ENCODE results near the gene ENO1. TPM values are rescaled to one million over a fixed set of nuclear protein-coding genes. Genes with fewer than 3 reads are reported as not detected.
"Not testable (repeated sequence)": the region's sequence is repeated elsewhere in the genome, so short reads cannot be mapped to it uniquely, and the experiment has no call there.

The ENO1 gene
- total RNA-seq, 1 experiment from 2014 or later = 1,044 TPM

- H3K27ac ChIP-seq (ENCODE audit: low read length) = no peak overlapping the region
- no peaks in the 10 kb centered on the region for H3K79me2 ChIP-seq (ENCODE audit: low read length)
- no peaks in the 10 kb centered on the region for H4K20me1 ChIP-seq (ENCODE audit: insufficient read depth, low read depth, low read length)
- H3K27me3 ChIP-seq (ENCODE audit: low read length) = no peaks in the 10 kb centered on the region
- H3K9me3 ChIP-seq (ENCODE audit: low read length) = no peaks in the 10 kb centered on the region; the same call in 1 of the 2 replicates
- no peak overlapping the region for H3K9ac ChIP-seq (ENCODE audit: low read length)
- H3K4me3 ChIP-seq (ENCODE audit: low read length) = no peak overlapping the region
- no peaks in the 10 kb centered on the region for H3K4me1 ChIP-seq (ENCODE audit: low read length)
- DNase-seq = no peak
- no peak overlapping the region for H2AFZ ChIP-seq (ENCODE audit: low read length)
- no peak overlapping the region for H3K4me2 ChIP-seq (ENCODE audit: low read depth, low read length, poor library complexity, severe bottlenecking)
- no peaks in the 10 kb centered on the region for H3K36me3 ChIP-seq (ENCODE audit: insufficient read depth, low read length)
- no peaks in the 10 kb centered on the region for H3K9me2 ChIP-seq (replicated peaks; ENCODE audit: insufficient read depth, low read length)
Measured at GRCh38 chr1:8902765-8903164, 24.3 kb upstream of the ENO1 start.

GRCh38 chr1:8900684-8901083, 22.2 kb upstream of the ENO1 start:
- H2AFZ ChIP-seq (ENCODE audit: low read length); H3K9me2 ChIP-seq (replicated peaks; ENCODE audit: insufficient read depth, low read length); H4K20me1 ChIP-seq (ENCODE audit: insufficient read depth, low read depth, low read length); H3K9me3 ChIP-seq (ENCODE audit: low read length); H3K79me2 ChIP-seq (ENCODE audit: low read length); H3K4me3 ChIP-seq (ENCODE audit: low read length); DNase-seq; H3K9ac ChIP-seq (ENCODE audit: low read length); H3K27ac ChIP-seq (ENCODE audit: low read length); H3K4me1 ChIP-seq (ENCODE audit: low read length); H3K36me3 ChIP-seq (ENCODE audit: insufficient read depth, low read length); H3K4me2 ChIP-seq (ENCODE audit: low read depth, low read length, poor library complexity, severe bottlenecking); H3K27me3 ChIP-seq (ENCODE audit: low read length): not testable (repeated sequence)

- Histone ChIP-seq H3K27me3 (ENCODE audit: low read length) (no peaks in the 10 kb centered on the region), H3K27ac (ENCODE audit: low read length) (no peak overlapping the region), H3K79me2 (ENCODE audit: low read length) (no peaks in the 10 kb centered on the region), H3K4me3 (ENCODE audit: low read length) (no peak overlapping the region), H3K4me2 (ENCODE audit: low read depth, low read length, poor library complexity, severe bottlenecking) (no peak overlapping the region), H3K9ac (ENCODE audit: low read length) (no peak overlapping the region), H3K36me3 (ENCODE audit: insufficient read depth, low read length) (no peaks in the 10 kb centered on the region), H3K9me3 (ENCODE audit: low read length) (no peaks in the 10 kb centered on the region; the same call in 1 of the 2 replicates), H2AFZ (ENCODE audit: low read length) (no peak overlapping the region), H3K9me2 (replicated peaks; ENCODE audit: insufficient read depth, low read length) (no peaks in the 10 kb centered on the region), H4K20me1 (ENCODE audit: insufficient read depth, low read depth, low read length) (no peaks in the 10 kb centered on the region), H3K4me1 (ENCODE audit: low read length) (no peaks in the 10 kb centered on the region)
- DNase-seq = no peak
Measured at GRCh38 chr1:8899046-8899445, 20.6 kb upstream of the ENO1 start.

- H3K27ac ChIP-seq (ENCODE audit: low read length); H3K4me2 ChIP-seq (ENCODE audit: low read depth, low read length, poor library complexity, severe bottlenecking); H3K27me3 ChIP-seq (ENCODE audit: low read length); DNase-seq; H3K9ac ChIP-seq (ENCODE audit: low read length); H3K79me2 ChIP-seq (ENCODE audit: low read length); H4K20me1 ChIP-seq (ENCODE audit: insufficient read depth, low read depth, low read length); H3K4me3 ChIP-seq (ENCODE audit: low read length); H3K36me3 ChIP-seq (ENCODE audit: insufficient read depth, low read length); H2AFZ ChIP-seq (ENCODE audit: low read length); H3K4me1 ChIP-seq (ENCODE audit: low read length); H3K9me2 ChIP-seq (replicated peaks; ENCODE audit: insufficient read depth, low read length); H3K9me3 ChIP-seq (ENCODE audit: low read length): not testable (repeated sequence)
Measured at GRCh38 chr1:8898418-8898817, 19.9 kb upstream of the ENO1 start.

GRCh38 chr1:8897505-8897904, 19.0 kb upstream of the ENO1 start:
- not testable (repeated sequence) for H3K27ac ChIP-seq (ENCODE audit: low read length); H3K9me3 ChIP-seq (ENCODE audit: low read length); DNase-seq; H2AFZ ChIP-seq (ENCODE audit: low read length); H3K27me3 ChIP-seq (ENCODE audit: low read length); H3K4me1 ChIP-seq (ENCODE audit: low read length); H3K4me3 ChIP-seq (ENCODE audit: low read length); H3K9ac ChIP-seq (ENCODE audit: low read length); H3K4me2 ChIP-seq (ENCODE audit: low read depth, low read length, poor library complexity, severe bottlenecking); H3K79me2 ChIP-seq (ENCODE audit: low read length); H3K9me2 ChIP-seq (replicated peaks; ENCODE audit: insufficient read depth, low read length); H3K36me3 ChIP-seq (ENCODE audit: insufficient read depth, low read length); H4K20me1 ChIP-seq (ENCODE audit: insufficient read depth, low read depth, low read length)

- H2AFZ ChIP-seq (ENCODE audit: low read length); H3K27me3 ChIP-seq (ENCODE audit: low read length); H3K4me3 ChIP-seq (ENCODE audit: low read length); H3K9me2 ChIP-seq (replicated peaks; ENCODE audit: insufficient read depth, low read length); H3K27ac ChIP-seq (ENCODE audit: low read length); H3K9ac ChIP-seq (ENCODE audit: low read length); DNase-seq; H3K36me3 ChIP-seq (ENCODE audit: insufficient read depth, low read length); H3K4me2 ChIP-seq (ENCODE audit: low read depth, low read length, poor library complexity, severe bottlenecking); H3K79me2 ChIP-seq (ENCODE audit: low read length); H3K4me1 ChIP-seq (ENCODE audit: low read length); H3K9me3 ChIP-seq (ENCODE audit: low read length); H4K20me1 ChIP-seq (ENCODE audit: insufficient read depth, low read depth, low read length): not testable (repeated sequence)
Measured at GRCh38 chr1:8896775-8897174, 18.3 kb upstream of the ENO1 start.

GRCh38 chr1:8892026-8892425, 13.5 kb upstream of the ENO1 start:
- Histone ChIP-seq H3K9me3 (ENCODE audit: low read length) (no peaks in the 10 kb centered on the region), H3K4me3 (ENCODE audit: low read length) (no peak overlapping the region), H3K27ac (ENCODE audit: low read length) (no peak overlapping the region), H3K36me3 (ENCODE audit: insufficient read depth, low read length) (no peaks in the 10 kb centered on the region), H3K4me2 (ENCODE audit: low read depth, low read length, poor library complexity, severe bottlenecking) (no peak overlapping the region), H2AFZ (ENCODE audit: low read length) (no peak overlapping the region), H3K9ac (ENCODE audit: low read length) (no peak overlapping the region), H3K27me3 (ENCODE audit: low read length) (no peaks in the 10 kb centered on the region), H4K20me1 (ENCODE audit: insufficient read depth, low read depth, low read length) (no peaks in the 10 kb centered on the region), H3K9me2 (replicated peaks; ENCODE audit: insufficient read depth, low read length) (no peaks in the 10 kb centered on the region), H3K4me1 (ENCODE audit: low read length) (no peaks in the 10 kb centered on the region), H3K79me2 (ENCODE audit: low read length) (no peaks in the 10 kb centered on the region)
- no peak for DNase-seq

GRCh38 chr1:8891401-8891800, 12.9 kb upstream of the ENO1 start:
- Histone ChIP-seq H2AFZ (ENCODE audit: low read length) (no peak overlapping the region), H3K9me3 (ENCODE audit: low read length) (no peaks in the 10 kb centered on the region), H3K4me1 (ENCODE audit: low read length) (no peaks in the 10 kb centered on the region), H3K79me2 (ENCODE audit: low read length) (no peaks in the 10 kb centered on the region), H4K20me1 (ENCODE audit: insufficient read depth, low read depth, low read length) (no peaks in the 10 kb centered on the region), H3K4me3 (ENCODE audit: low read length) (no peak overlapping the region), H3K9ac (ENCODE audit: low read length) (no peak overlapping the region), H3K36me3 (ENCODE audit: insufficient read depth, low read length) (no peaks in the 10 kb centered on the region), H3K9me2 (replicated peaks; ENCODE audit: insufficient read depth, low read length) (no peaks in the 10 kb centered on the region), H3K4me2 (ENCODE audit: low read depth, low read length, poor library complexity, severe bottlenecking) (no peak overlapping the region), H3K27ac (ENCODE audit: low read length) (no peak overlapping the region), H3K27me3 (ENCODE audit: low read length) (no peaks in the 10 kb centered on the region)
- no peak for DNase-seq
